HUES48 (cell line): ENCODE data around the gene TMC5.

ENCODE experiments used
- H3K27ac ChIP-seq: one replicate; pipeline ENCODE4 v1.7.0; 2013; ENCODE audit warnings: low read depth, low read length, inconsistent platforms
- H3K27me3 ChIP-seq: 2 replicates; pipeline ENCODE4 v1.6.1; 2013; ENCODE audit warnings: mild to moderate bottlenecking, low read length; ENCODE audit not compliant: control insufficient read depth, insufficient read depth
- H3K36me3 ChIP-seq: 2 replicates; pipeline ENCODE4 v1.6.1; 2013; ENCODE audit warnings: low read length; ENCODE audit not compliant: control insufficient read depth, insufficient read depth
- H3K4me1 ChIP-seq: 2 replicates; pipeline ENCODE4 v1.6.1; 2013; ENCODE audit warnings: mild to moderate bottlenecking, low read length; ENCODE audit not compliant: control insufficient read depth, insufficient read depth
- H3K4me3 ChIP-seq: 2 replicates; pipeline ENCODE4 v1.5.1; 2013; ENCODE audit warnings: mild to moderate bottlenecking, low read depth, low read length
- H3K9ac ChIP-seq: 2 replicates; pipeline ENCODE4 v1.6.1; 2013; ENCODE audit warnings: mild to moderate bottlenecking, low read depth, low read length, moderate library complexity
- H3K9me3 ChIP-seq: 2 replicates; pipeline ENCODE4 v1.6.1; 2013; ENCODE audit warnings: low read length; ENCODE audit not compliant: control insufficient read depth, insufficient read depth

The TMC5 gene

GRCh38 chr16:19505600-19506303 is 88.1 kb downstream of the TMC5 start:
- Histone ChIP-seq H3K9me3 (no peaks in the 10 kb centered on the region), H3K9ac (no peak overlapping the region), H3K36me3 (peaks cover 90% of the 10 kb centered on the region), H3K27me3 (no peaks in the 10 kb centered on the region), H3K4me1 (no peaks in the 10 kb centered on the region), H3K4me3 (no peak overlapping the region), H3K27ac (no peak overlapping the region)

GRCh38 chr16:19506965-19507364 is 89.3 kb downstream of the TMC5 start:
- Histone ChIP-seq H3K27me3 (no peaks in the 10 kb centered on the region), H3K9ac (no peak overlapping the region), H3K4me3 (no peak overlapping the region), H3K36me3 (peaks cover 87% of the 10 kb centered on the region), H3K4me1 (no peaks in the 10 kb centered on the region), H3K27ac (no peak overlapping the region), H3K9me3 (no peaks in the 10 kb centered on the region)

GRCh38 chr16:19507867-19508266 is 90.2 kb downstream of the TMC5 start:
- H3K27ac ChIP-seq = no peak overlapping the region
- no peak overlapping the region for H3K9ac ChIP-seq
- peaks cover 84% of the 10 kb centered on the region for H3K36me3 ChIP-seq
- no peaks in the 10 kb centered on the region for H3K27me3 ChIP-seq
- no peaks in the 10 kb centered on the region for H3K4me1 ChIP-seq
- no peak overlapping the region for H3K4me3 ChIP-seq
- no peaks in the 10 kb centered on the region for H3K9me3 ChIP-seq

- Histone ChIP-seq H3K4me3 (no peak overlapping the region), H3K27me3 (no peaks in the 10 kb centered on the region)
These were observed 94.6 kb downstream of the TMC5 start for GRCh38 chr16:19512297-19512696.

GRCh38 chr16:19513377-19514053 is 95.8 kb downstream of the TMC5 start:
- Histone ChIP-seq H3K4me3 (no peak overlapping the region), H3K9me3 (no peaks in the 10 kb centered on the region), H3K4me1 (no peaks in the 10 kb centered on the region), H3K36me3 (peaks cover 83% of the 10 kb centered on the region), H3K27ac (no peak overlapping the region), H3K9ac (no peak overlapping the region), H3K27me3 (no peaks in the 10 kb centered on the region)

More at GRCh38 chr16:19512297-19512696, 94.6 kb downstream of the TMC5 start:
- H3K4me1 ChIP-seq = no peaks in the 10 kb centered on the region
- H3K9me3 ChIP-seq = no peaks in the 10 kb centered on the region
- H3K36me3 ChIP-seq = peaks cover 88% of the 10 kb centered on the region
- H3K9ac ChIP-seq = no peak overlapping the region
- H3K27ac ChIP-seq = no peak overlapping the region

GRCh38 chr16:19515757-19516156 is 98.1 kb downstream of the TMC5 start:
- Histone ChIP-seq H3K36me3 (peaks cover 66% of the 10 kb centered on the region), H3K9ac (no peak overlapping the region), H3K4me3 (no peak overlapping the region)

GRCh38 chr16:19517424-19518089 is 99.9 kb downstream of the TMC5 start:
- Histone ChIP-seq H3K27ac (no peak overlapping the region), H3K36me3 (peaks cover 55% of the 10 kb centered on the region), H3K9me3 (no peaks in the 10 kb centered on the region), H3K27me3 (no peaks in the 10 kb centered on the region), H3K4me1 (peaks cover 13% of the 10 kb centered on the region), H3K9ac (no peak overlapping the region), H3K4me3 (no peak overlapping the region)

More at GRCh38 chr16:19515757-19516156, 98.1 kb downstream of the TMC5 start:
- Histone ChIP-seq H3K27me3 (no peaks in the 10 kb centered on the region), H3K4me1 (peaks cover 4% of the 10 kb centered on the region; the same call in 1 of the 2 replicates), H3K27ac (no peak overlapping the region), H3K9me3 (no peaks in the 10 kb centered on the region)

GRCh38 chr16:19518388-19518787 is 100.7 kb downstream of the TMC5 start:
- peaks cover 16% of the 10 kb centered on the region for H3K4me1 ChIP-seq
- H3K27ac ChIP-seq = no peak overlapping the region
- H3K9me3 ChIP-seq = no peaks in the 10 kb centered on the region
- peaks cover 46% of the 10 kb centered on the region for H3K36me3 ChIP-seq
- H3K9ac ChIP-seq = no peak overlapping the region
- H3K4me3 ChIP-seq = no peak overlapping the region
- H3K27me3 ChIP-seq = no peaks in the 10 kb centered on the region

GRCh38 chr16:19520861-19521331 is 103.2 kb downstream of the TMC5 start:
- H3K27ac ChIP-seq = no peak overlapping the region
- peak overlapping the region; percentile 84 for H3K4me3 ChIP-seq
- peaks cover 24% of the 10 kb centered on the region for H3K36me3 ChIP-seq
- no peaks in the 10 kb centered on the region for H3K9me3 ChIP-seq
- no peaks in the 10 kb centered on the region for H3K27me3 ChIP-seq
- H3K9ac ChIP-seq = peak overlapping the region; percentile 75
- H3K4me1 ChIP-seq = peaks cover 24% of the 10 kb centered on the region

- Histone ChIP-seq H3K4me1 (peaks cover 24% of the 10 kb centered on the region), H3K27ac (peak within 1 kb of the TSS; percentile 44), H3K4me3 (peak within 1 kb of the TSS; percentile 84), H3K9ac (peak within 1 kb of the TSS; percentile 75), H3K36me3 (peaks cover 15% of the 10 kb centered on the region), H3K9me3 (no peaks in the 10 kb centered on the region), H3K27me3 (no peaks in the 10 kb centered on the region)
These were observed 104.1 kb downstream of the TMC5 start, which contains the start of gene GDE1 for GRCh38 chr16:19521471-19522396. TSS of gene GDE1 (minus strand) at chr16:19522098. CDS start at chr16:19521964, 134 bp downstream.
